ENCODE measurements around the gene KCNIP3.

Gene KCNIP3

GRCh38 chr2:95380731-95381130 is 83.6 kb downstream of the KCNIP3 start:
- DNase-seq, result no peak

GRCh38 chr2:95381212-95382191 is 84.4 kb downstream of the KCNIP3 start:
- no peak for DNase-seq

- DNase-seq, result no peak
Measured at GRCh38 chr2:95382192-95382591, 85.0 kb downstream of the KCNIP3 start.

- DNase-seq, result no peak
Measured at GRCh38 chr2:95382686-95383634, 85.8 kb downstream of the KCNIP3 start.

- DNase-seq, result no peak
Measured at GRCh38 chr2:95383635-95384027, 86.5 kb downstream of the KCNIP3 start.

- DNase-seq, result no peak
Measured at GRCh38 chr2:95384854-95385569, 87.9 kb downstream of the KCNIP3 start.

GRCh38 chr2:95385570-95385984 is 88.4 kb downstream of the KCNIP3 start:
- DNase-seq, result no peak

- DNase-seq, result no peak
Measured at GRCh38 chr2:95386031-95386430, 88.9 kb downstream of the KCNIP3 start.

GRCh38 chr2:95387358-95387757 is 90.2 kb downstream of the KCNIP3 start:
- no peak for DNase-seq

- DNase-seq, result no peak
Measured at GRCh38 chr2:95388091-95388692, 91.0 kb downstream of the KCNIP3 start.

GRCh38 chr2:95388856-95389244 is 91.7 kb downstream of the KCNIP3 start:
- peak in 1 of 58 donors; percentile 19 for DNase-seq

- DNase-seq, result peak in 38 of 58 donors; percentile 11 to 72 (median 28)
Measured at GRCh38 chr2:95389245-95390119, 92.3 kb downstream of the KCNIP3 start.

GRCh38 chr2:95390272-95390880 is 93.2 kb downstream of the KCNIP3 start:
- no peak for DNase-seq

- no peak for DNase-seq
Measured at GRCh38 chr2:95390881-95391321, 93.8 kb downstream of the KCNIP3 start.

GRCh38 chr2:95391641-95392310 is 94.6 kb downstream of the KCNIP3 start:
- no peak for DNase-seq

GRCh38 chr2:95392320-95392719 is 95.2 kb downstream of the KCNIP3 start:
- DNase-seq, result no peak

GRCh38 chr2:95392730-95393455 is 95.7 kb downstream of the KCNIP3 start:
- DNase-seq, result no peak

- no peak for DNase-seq
Measured at GRCh38 chr2:95393901-95394300, 96.8 kb downstream of the KCNIP3 start.

Measured in anterior cingulate cortex (tissue), 58 donors.